HEK293T (cell line): Measurements from ENCODE around the gene APOBEC3H.

Experiments used
- BHLHE40 ChIP-seq: fragments of 450-650 bp; IDR thresholded peaks from 2 replicates; pipeline ENCODE4 v1.6.1; 2016; ENCODE audit warnings: mild to moderate bottlenecking, moderate library complexity, borderline replicate concordance
- LEF1 ChIP-seq: fragments of 450-650 bp; IDR thresholded peaks from 2 replicates; pipeline ENCODE4 v1.6.1; 2017; ENCODE audit warnings: mild to moderate bottlenecking, borderline replicate concordance
- SP1 ChIP-seq: fragments of 450-650 bp; IDR thresholded peaks from 2 replicates; pipeline ENCODE4 v1.6.1; 2017
- SUZ12 ChIP-seq: fragments of 450-650 bp; IDR thresholded peaks from 2 replicates; pipeline ENCODE4 v1.6.1; 2016; ENCODE audit warnings: mild to moderate bottlenecking

DNA sequence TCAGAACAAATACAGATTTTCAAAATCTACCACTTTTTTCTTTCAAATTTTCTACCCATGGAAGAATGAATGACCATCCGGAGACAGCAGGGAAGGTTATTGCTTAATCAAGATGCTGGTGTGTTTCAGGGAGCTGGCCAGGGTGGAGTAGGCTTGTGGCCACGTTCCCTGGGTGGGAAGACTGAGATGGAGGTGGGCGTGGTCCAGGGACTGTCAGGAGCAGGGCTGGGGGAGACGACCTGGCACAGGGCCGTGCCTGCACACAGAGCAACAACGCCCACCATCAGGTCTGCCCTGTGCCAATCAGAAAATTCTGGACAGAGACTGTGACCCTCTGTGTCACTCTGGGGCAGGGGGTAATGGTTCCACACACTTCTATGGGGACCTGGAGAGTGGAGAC is 7.1 kb upstream of the APOBEC3H start:
- TF ChIP-seq SUZ12 = no peak
- TF ChIP-seq LEF1 = no peak
- TF ChIP-seq BHLHE40 = no peak
- TF ChIP-seq SP1 = no peak
